Natural killer cell (primary cell): ENCODE data around the gene VGLL3. TPM values are rescaled to one million over a fixed set of nuclear protein-coding genes. Genes with fewer than 3 reads are reported as not detected.

Experiments used
- ATAC-seq, 3 donors: fragments of 150-1000 bp in 2 of 3; fragments of 200-7000 bp in 1 of 3; cut with Tn5 transposase; 1 replicate in 1 of 3; 2 replicates in 2 of 3; pipeline ENCODE4 v1.10.0; 2021; ENCODE audit warnings: mild to moderate bottlenecking in 2 of 3, moderate library complexity in 2 of 3
- DNase-seq, 2 donors: peaks; one replicate each; pipeline versions ENCODE4 v3.0.0 to v3.0.0-alpha.2; 2013 to 2021; ENCODE audit warnings: mixed read lengths in 1 of 2
- H3K27ac ChIP-seq: one replicate; pipeline ENCODE4 v1.5.1; 2013; ENCODE audit warnings: mild to moderate bottlenecking, low read length
- H3K27me3 ChIP-seq: one replicate; pipeline ENCODE4 v1.6.1; 2013; ENCODE audit warnings: low read length; ENCODE audit not compliant: control insufficient read depth, insufficient read depth
- H3K36me3 ChIP-seq: one replicate; pipeline ENCODE4 v1.6.1; 2013; ENCODE audit warnings: low read length; ENCODE audit not compliant: control insufficient read depth, insufficient read depth
- H3K4me1 ChIP-seq: one replicate; pipeline ENCODE4 v1.6.1; 2013; ENCODE audit warnings: low read length; ENCODE audit not compliant: control insufficient read depth, insufficient read depth
- H3K4me3 ChIP-seq: one replicate; pipeline ENCODE4 v1.5.1; 2013; ENCODE audit warnings: low read length
- H3K9me3 ChIP-seq: one replicate; pipeline ENCODE4 v1.6.1; 2013; ENCODE audit warnings: low read length; ENCODE audit not compliant: control insufficient read depth, insufficient read depth
- H3K27ac Mint-ChIP-seq, 2 donors: one replicate each; pipeline ENCODE4 v1.8.0; 2022; ENCODE audit warnings: mild to moderate bottlenecking in 2 of 2, mixed read lengths in 2 of 2, moderate library complexity in 1 of 2
- H3K27me3 Mint-ChIP-seq, 2 donors: one replicate each; pipeline ENCODE4 v1.8.0; 2022; ENCODE audit warnings: low read depth in 2 of 2, mixed read lengths in 2 of 2
- H3K36me3 Mint-ChIP-seq: one replicate; pipeline ENCODE4 v1.8.0; 2022; ENCODE audit warnings: mixed read lengths
- H3K4me1 Mint-ChIP-seq, 2 donors: one replicate each; pipeline ENCODE4 v1.8.0; 2022; ENCODE audit warnings: mixed read lengths in 2 of 2
- H3K4me3 Mint-ChIP-seq: one replicate; pipeline ENCODE4 v1.8.0; 2022; ENCODE audit warnings: mild to moderate bottlenecking, moderate library complexity, mixed read lengths
- H3K9me3 Mint-ChIP-seq, 2 donors: one replicate each; pipeline ENCODE4 v1.8.0; 2022; ENCODE audit warnings: mixed read lengths in 2 of 2
- CTCF ChIP-seq: fragments of 200-600 bp; IDR thresholded peaks from one replicate; pipeline ENCODE4 v1.8.0; 2022; ENCODE audit warnings: antibody characterized with exemption
- WGBS: methylation state at CpG from one replicate; pipeline ENCODE4 v1.1.7; 2013; ENCODE audit warnings: missing lambda C conversion rate; ENCODE audit not compliant: insufficient coverage; 5-methylcytosine and 5-hydroxymethylcytosine counted together
- intact Hi-C: fragments of 100-400 bp; cut with micrococcal nuclease; formaldehyde crosslinking; loops from one replicate; pipeline ENCODE4 v1.14.2; 2022
- total RNA-seq, 4 donors: library from RNA; stranded (reverse); fragments of 120-200 nt in 1 of 4; gene quantifications; one replicate each; pipeline versions ENCODE4 v1.2.3 to v1.2.4, GENCODE V29; 2013 to 2022

The VGLL3 gene
- total RNA-seq, 3 donors from 2014 or later (not counting 1 experiment from before 2014, with no cell fraction given): not detected

GRCh38 chr3:86989611-86990010, 1.3 kb downstream of the VGLL3 start:
- no peak for ATAC-seq
- intact Hi-C loops: no loop called here
- Mint-ChIP-seq H3K4me1 (no peaks in the 10 kb centered on the region), H3K9me3 (peaks cover 6 to 9% of the 10 kb centered on the region in 2 donors), H3K36me3 (no peaks in the 10 kb centered on the region), H3K27me3 (peaks cover 11 to 23% of the 10 kb centered on the region in 2 donors), H3K27ac (no peak overlapping the region), H3K4me3 (no peak overlapping the region)
- 71% methylated on average over 7 of the region's 7 CpGs for WGBS
- no peaks in the 10 kb centered on the region for H3K36me3 ChIP-seq
- H3K27me3 ChIP-seq: peaks cover 11% of the 10 kb centered on the region
- no peak for DNase-seq
- no peak overlapping the region for H3K27ac ChIP-seq
- H3K4me3 ChIP-seq: no peak overlapping the region
- TF ChIP-seq CTCF: no peak
- H3K4me1 ChIP-seq: peaks cover 4% of the 10 kb centered on the region
- H3K9me3 ChIP-seq: no peaks in the 10 kb centered on the region

DNA sequence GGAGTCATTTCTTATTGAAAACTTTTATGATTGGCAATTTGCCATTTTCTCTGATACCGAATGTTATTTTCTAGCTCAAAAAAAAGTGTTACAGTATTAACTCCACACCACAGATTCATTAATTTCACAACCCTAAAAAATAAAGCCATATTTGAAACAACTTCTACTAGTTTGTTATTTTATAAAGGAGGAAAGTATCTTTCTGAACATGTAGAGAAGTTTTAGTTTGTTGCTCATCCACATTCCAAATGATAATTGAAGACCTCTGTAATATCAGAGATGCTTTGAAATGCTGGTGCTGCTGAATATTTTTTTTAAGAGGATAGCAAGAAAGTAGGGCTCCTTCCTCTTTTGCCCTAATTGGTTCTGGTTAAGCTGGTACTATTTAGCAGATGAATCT, 1.9 kb downstream of the VGLL3 start:
- Histone ChIP-seq H3K36me3 (no peaks in the 10 kb centered on the region), H3K4me3 (no peak overlapping the region), H3K4me1 (peaks cover 4% of the 10 kb centered on the region), H3K9me3 (no peaks in the 10 kb centered on the region), H3K27me3 (peaks cover 11% of the 10 kb centered on the region), H3K27ac (no peak overlapping the region)
- intact Hi-C loops: no loop called here
- Mint-ChIP-seq H3K4me3 (no peak overlapping the region), H3K9me3 (peaks cover 6 to 8% of the 10 kb centered on the region in 2 donors), H3K27ac (no peak overlapping the region), H3K36me3 (no peaks in the 10 kb centered on the region), H3K4me1 (no peaks in the 10 kb centered on the region), H3K27me3 (peaks cover 10 to 20% of the 10 kb centered on the region in 2 donors)
- DNase-seq (no peak), ATAC-seq (no peak)
- TF ChIP-seq CTCF: no peak
- WGBS: no CpG with 5 or more reads among the region's 1 CpG

- peaks cover 6 to 14% of the 10 kb centered on the region in 2 donors for H3K27me3 Mint-ChIP-seq
- Histone ChIP-seq H3K4me3 (no peak overlapping the region), H3K27me3 (peaks cover 11% of the 10 kb centered on the region), H3K9me3 (no peaks in the 10 kb centered on the region), H3K4me1 (peaks cover 4% of the 10 kb centered on the region), H3K36me3 (no peaks in the 10 kb centered on the region), H3K27ac (no peak overlapping the region)
- peaks cover 0 to 2% of the 10 kb centered on the region in 2 donors for H3K9me3 Mint-ChIP-seq
- TF ChIP-seq CTCF: no peak
- intact Hi-C loops: no loop called here
- H3K4me1 Mint-ChIP-seq: no peaks in the 10 kb centered on the region
- DNase-seq (no peak), ATAC-seq (no peak)
- H3K27ac Mint-ChIP-seq: no peak overlapping the region
- 97% methylated on average over 3 of the region's 4 CpGs for WGBS
- H3K4me3 Mint-ChIP-seq: no peak overlapping the region
- H3K36me3 Mint-ChIP-seq: no peaks in the 10 kb centered on the region
Observed at GRCh38 chr3:86988235-86988634, 2.7 kb downstream of the VGLL3 start.

- H3K9me3 Mint-ChIP-seq: peaks cover 0 to 2% of the 10 kb centered on the region in 2 donors
- no CpG with 5 or more reads among the region's 1 CpG for WGBS
- Histone ChIP-seq H3K4me3 (no peak overlapping the region), H3K9me3 (no peaks in the 10 kb centered on the region), H3K27me3 (peaks cover 11% of the 10 kb centered on the region), H3K36me3 (no peaks in the 10 kb centered on the region), H3K27ac (no peak overlapping the region), H3K4me1 (peaks cover 4% of the 10 kb centered on the region)
- H3K4me1 Mint-ChIP-seq: no peaks in the 10 kb centered on the region
- intact Hi-C loops: no loop called here
- no peaks in the 10 kb centered on the region for H3K36me3 Mint-ChIP-seq
- no peak overlapping the region for H3K4me3 Mint-ChIP-seq
- H3K27ac Mint-ChIP-seq: no peak overlapping the region
- no peak for TF ChIP-seq CTCF
- no peak for DNase-seq
- ATAC-seq: no peak
- peaks cover 6 to 14% of the 10 kb centered on the region in 2 donors for H3K27me3 Mint-ChIP-seq
Observed at GRCh38 chr3:86987421-86987715, 3.6 kb downstream of the VGLL3 start.
